GM23248 (cell line): ENCODE results near the gene TAOK3. TPM values are rescaled to one million over a fixed set of nuclear protein-coding genes. Genes with fewer than 3 reads are reported as not detected.

Experiments
- DNase-seq: peaks from one replicate; pipeline ENCODE4 v3.0.0-alpha.2; 2015
- H2AFZ ChIP-seq: fragments of 200-600 bp; sonication (generic); 2 replicates; pipeline ENCODE4 v1.6.1; 2016; ENCODE audit warnings: antibody characterized with exemption
- H3F3A ChIP-seq: fragments of 200-600 bp; sonication (generic); 2 replicates; pipeline ENCODE4 v1.6.1; 2016; ENCODE audit warnings: mild to moderate bottlenecking, antibody characterized with exemption, mixed run types; ENCODE audit not compliant: insufficient read depth
- H3K27ac ChIP-seq: fragments of 200-600 bp; sonication (generic); 2 replicates; pipeline ENCODE4 v1.5.1; 2016; ENCODE audit warnings: mild to moderate bottlenecking
- H3K27me3 ChIP-seq: fragments of 200-600 bp; sonication (generic); replicated peaks from 2 replicates; pipeline ENCODE4 v1.6.1; 2016; ENCODE audit warnings: mild to moderate bottlenecking; ENCODE audit not compliant: insufficient read depth
- H3K36me3 ChIP-seq: fragments of 200-600 bp; sonication (generic); 2 replicates; pipeline ENCODE4 v1.6.1; 2016; ENCODE audit warnings: low read depth, mild to moderate bottlenecking
- H3K4me1 ChIP-seq: fragments of 200-600 bp; sonication (generic); 2 replicates; pipeline ENCODE4 v1.6.1; 2016; ENCODE audit warnings: mild to moderate bottlenecking; ENCODE audit not compliant: insufficient read depth
- H3K4me2 ChIP-seq: fragments of 200-600 bp; sonication (generic); one replicate; pipeline ENCODE4 v1.6.1; 2016; ENCODE audit warnings: mild to moderate bottlenecking; ENCODE audit not compliant: unreplicated experiment
- H3K4me3 ChIP-seq: fragments of 200-600 bp; sonication (generic); 2 replicates; pipeline ENCODE4 v1.5.1; 2016; ENCODE audit warnings: mild to moderate bottlenecking
- H3K79me2 ChIP-seq: fragments of 200-600 bp; sonication (generic); 2 replicates; pipeline ENCODE4 v1.6.1; 2016; ENCODE audit warnings: mild to moderate bottlenecking; ENCODE audit not compliant: insufficient read depth
- H3K9ac ChIP-seq: fragments of 200-600 bp; sonication (generic); 2 replicates; pipeline ENCODE4 v1.6.1; 2016; ENCODE audit warnings: mild to moderate bottlenecking
- H3K9me2 ChIP-seq: fragments of 200-600 bp; sonication (generic); 2 replicates; pipeline ENCODE4 v1.6.1; 2016; ENCODE audit warnings: mixed run types, mild to moderate bottlenecking, moderate library complexity; ENCODE audit not compliant: insufficient read depth
- H3K9me3 ChIP-seq: fragments of 200-600 bp; sonication (generic); one replicate; pipeline ENCODE4 v1.6.1; 2017; ENCODE audit warnings: low read depth
- H4K20me1 ChIP-seq: fragments of 200-600 bp; sonication (generic); 2 replicates; pipeline ENCODE4 v1.6.0; 2016; ENCODE audit not compliant: insufficient read depth
- EZH2 ChIP-seq: fragments of 200-600 bp; sonication (generic); IDR thresholded peaks from 2 replicates; pipeline ENCODE4 v1.6.1; 2018; ENCODE audit warnings: antibody characterized with exemption, mild to moderate bottlenecking; ENCODE audit not compliant: insufficient read depth, poor library complexity, severe bottlenecking
- EZH2phosphoT487 ChIP-seq: fragments of 200-600 bp; sonication (generic); IDR thresholded peaks from 2 replicates; pipeline ENCODE4 v1.6.1; 2018; ENCODE audit warnings: antibody characterized with exemption, moderate library complexity, mild to moderate bottlenecking, low read depth; ENCODE audit not compliant: insufficient read depth
- WGBS, 2 experiments: methylation state at CpG; one replicate each; pipeline ENCODE4 v1.1.6; 2015 to 2017; ENCODE audit warnings: low lambda C conversion rate in 2 of 2, low coverage in 1 of 2; ENCODE audit errors: missing lambda C conversion rate in 2 of 2; 5-methylcytosine and 5-hydroxymethylcytosine counted together
- in situ Hi-C: fragments of 300-500 bp; cut with MboI; formaldehyde crosslinking; loops from 2 replicates; pipeline ENCODE4 v1.15.0; 2020
- polyA plus RNA-seq: library from polyadenylated mRNA; unstranded; fragments of >200 nt; fragmentation: Nextera tagmentation; extraction: Ambion mirVana; gene quantifications from 2 replicates; pipeline ENCODE4 v1.2.1, GENCODE V29; 2016
- total RNA-seq: library from RNA; depleted of rRNA; stranded (reverse); fragments of >200 nt; shearing (Covaris generic); gene quantifications from 2 replicates; pipeline ENCODE4 v1.2.3, GENCODE V29; 2014

TAOK3 gene
- total and polyA plus RNA-seq, 2 experiments from 2014 or later = 17.8 to 49.8 TPM

DNA sequence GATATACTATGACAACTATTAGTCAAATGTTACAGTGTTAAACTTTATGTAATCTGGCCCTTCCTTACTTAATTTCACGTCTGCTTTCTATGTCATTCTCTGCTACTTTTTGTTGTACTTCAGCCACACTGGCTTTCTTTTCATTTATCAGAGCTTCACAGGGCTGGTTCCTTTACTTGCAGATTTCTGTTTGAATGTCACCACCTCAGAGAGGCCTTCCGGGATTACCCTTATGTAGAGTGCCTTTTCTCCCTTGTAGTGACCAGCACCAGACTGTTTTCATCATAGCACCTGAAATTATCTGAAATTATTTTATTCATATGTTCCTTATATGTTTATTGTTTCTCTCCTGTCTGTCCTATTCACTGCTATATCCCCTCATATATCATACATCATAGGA lies 75.4 kb downstream of the TAOK3 start:
- Histone ChIP-seq H3K4me1 (peaks cover 6% of the 10 kb centered on the region), H3K79me2 (peaks cover 68% of the 10 kb centered on the region)

DNA sequence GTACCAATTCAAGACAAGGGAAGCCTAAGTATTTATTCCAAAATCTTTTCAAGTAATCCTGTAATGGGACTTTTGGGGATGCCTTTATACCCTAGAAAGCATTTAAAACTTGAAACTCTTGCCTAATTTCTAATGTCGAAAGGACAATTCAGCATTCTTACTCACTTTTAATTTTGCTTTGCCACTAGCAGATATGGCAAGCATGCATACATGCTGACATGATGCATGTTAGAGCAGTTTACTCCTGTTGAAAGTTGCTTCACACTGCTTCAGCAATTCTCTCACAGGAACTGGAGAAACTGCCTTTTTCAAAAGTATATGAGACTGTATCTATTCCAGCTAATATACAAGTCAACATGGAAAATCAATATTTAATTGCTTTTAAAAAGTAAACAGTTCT lies 79.9 kb downstream of the TAOK3 start:
- H3F3A ChIP-seq = 0 out of 2 replicates have a peak, but pooled peaks cover 4% of the 10 kb centered on the region
- TF ChIP-seq EZH2phosphoT487 (no peak), EZH2 (no peak)
- H2AFZ ChIP-seq = no peak overlapping the region
- no peaks in the 10 kb centered on the region for H3K9me2 ChIP-seq
- no peaks in the 10 kb centered on the region for H3K27me3 ChIP-seq
- H3K4me1 ChIP-seq = peaks cover 5% of the 10 kb centered on the region; the same call in 1 of the 2 replicates
- no peak overlapping the region for H3K4me2 ChIP-seq
- 0 out of 2 replicates have a peak, but pooled peaks cover 4% of the 10 kb centered on the region for H3K36me3 ChIP-seq
- no peaks in the 10 kb centered on the region for H3K9me3 ChIP-seq
- H3K27ac ChIP-seq = no peak overlapping the region
- no peaks in the 10 kb centered on the region for H4K20me1 ChIP-seq
- 96 to 97% methylated on average over 1 of the region's 1 CpG for WGBS, 2 experiments
- in situ Hi-C loops = no loop called here
- no peak overlapping the region for H3K4me3 ChIP-seq
- DNase-seq = peak; percentile 31
- H3K79me2 ChIP-seq = peaks cover 48% of the 10 kb centered on the region
- H3K9ac ChIP-seq = no peak overlapping the region

More for the DNA sequence above, 75.4 kb downstream of the TAOK3 start:
- in situ Hi-C loops = no loop called here
- Histone ChIP-seq H2AFZ (no peak overlapping the region), H3K4me3 (no peak overlapping the region), H4K20me1 (no peaks in the 10 kb centered on the region), H3K27me3 (no peaks in the 10 kb centered on the region), H3K9me3 (no peaks in the 10 kb centered on the region), H3K36me3 (0 out of 2 replicates have a peak, but pooled peaks cover 4% of the 10 kb centered on the region), H3K9ac (no peak overlapping the region), H3F3A (peaks cover 6% of the 10 kb centered on the region; the same call in 1 of the 2 replicates), H3K4me2 (no peak overlapping the region), H3K9me2 (no peaks in the 10 kb centered on the region), H3K27ac (no peak overlapping the region)
- no peak for DNase-seq
- 94 to 98% methylated on average over 2 of the region's 2 CpGs for WGBS, 2 experiments
- no peak for TF ChIP-seq EZH2
- no peak for TF ChIP-seq EZH2phosphoT487

DNA sequence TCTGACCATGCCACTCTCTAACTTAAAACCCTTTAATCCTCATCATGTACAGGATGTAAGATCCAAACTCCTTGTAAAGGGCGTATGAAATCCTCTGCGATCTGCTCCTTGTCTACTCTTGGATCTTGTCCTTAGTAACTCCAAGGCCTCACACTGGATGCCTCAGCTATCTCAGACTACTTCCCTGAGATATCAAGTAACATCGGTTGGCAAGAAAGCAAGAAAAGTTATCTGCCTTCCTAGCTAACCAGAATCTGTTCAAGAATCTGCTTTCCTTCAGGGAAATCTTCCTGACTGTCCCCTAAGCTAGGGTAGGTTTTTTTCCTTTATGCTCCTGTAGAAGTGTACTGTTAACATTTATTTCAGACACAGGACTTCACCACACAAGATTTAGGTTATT lies 82.6 kb downstream of the TAOK3 start:
- no peak overlapping the region for H3K27ac ChIP-seq

DNA sequence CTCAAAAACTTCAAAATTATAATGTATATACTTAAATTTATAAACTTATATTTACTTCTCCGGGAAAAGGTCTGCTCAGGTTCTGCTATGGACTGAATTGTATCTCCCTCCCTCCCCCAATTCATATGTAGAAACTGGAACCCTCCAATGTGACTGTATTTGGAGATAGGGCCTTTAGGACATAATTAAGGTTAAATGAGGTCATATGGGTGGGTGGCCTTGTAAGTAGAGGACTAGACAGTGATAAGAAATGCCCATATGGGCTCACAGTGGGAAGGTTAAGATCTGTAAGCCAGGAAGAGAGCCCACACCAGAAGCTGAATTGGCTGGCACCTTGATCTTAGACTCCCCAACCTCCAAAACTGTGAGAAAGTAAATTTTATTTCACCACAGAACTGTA lies 84.5 kb downstream of the TAOK3 start:
- no peaks in the 10 kb centered on the region for H3K27me3 ChIP-seq
- H3K9me3 ChIP-seq = no peaks in the 10 kb centered on the region
- H3K4me1 ChIP-seq = peaks cover 5% of the 10 kb centered on the region; the same call in 1 of the 2 replicates
- no peak for DNase-seq
- no peak overlapping the region for H3K4me2 ChIP-seq
- no peaks in the 10 kb centered on the region for H4K20me1 ChIP-seq
- H3K36me3 ChIP-seq = peaks cover 1% of the 10 kb centered on the region; the same call in 1 of the 2 replicates
- H3K9me2 ChIP-seq = no peaks in the 10 kb centered on the region
- no peak overlapping the region for H3K27ac ChIP-seq
- WGBS, 2 experiments = 89 to 97% methylated on average over 1 of the region's 1 CpG
- TF ChIP-seq EZH2phosphoT487 (no peak), EZH2 (no peak)
- peaks cover 59% of the 10 kb centered on the region for H3K79me2 ChIP-seq
- no peak overlapping the region for H3K9ac ChIP-seq
- no peak overlapping the region for H2AFZ ChIP-seq
- in situ Hi-C loops = no loop called here
- H3K4me3 ChIP-seq = no peak overlapping the region
- 0 out of 2 replicates have a peak, but pooled peaks cover 4% of the 10 kb centered on the region for H3F3A ChIP-seq

More for the DNA sequence above, 82.6 kb downstream of the TAOK3 start:
- Histone ChIP-seq H3K79me2 (peaks cover 46% of the 10 kb centered on the region), H3K9me2 (no peaks in the 10 kb centered on the region), H3K9ac (no peak overlapping the region), H3K36me3 (no peaks in the 10 kb centered on the region), H3K9me3 (no peaks in the 10 kb centered on the region), H4K20me1 (no peaks in the 10 kb centered on the region), H2AFZ (no peak overlapping the region), H3K4me2 (no peak overlapping the region), H3F3A (0 out of 2 replicates have a peak, but pooled peaks cover 4% of the 10 kb centered on the region), H3K4me1 (peaks cover 5% of the 10 kb centered on the region; the same call in 1 of the 2 replicates), H3K4me3 (no peak overlapping the region), H3K27me3 (no peaks in the 10 kb centered on the region)
- TF ChIP-seq EZH2phosphoT487 = no peak
- TF ChIP-seq EZH2 = no peak
- WGBS, 2 experiments = 87 to 100% methylated on average over 3 of the region's 3 CpGs
- DNase-seq = no peak
- in situ Hi-C loops = no loop called here

DNA sequence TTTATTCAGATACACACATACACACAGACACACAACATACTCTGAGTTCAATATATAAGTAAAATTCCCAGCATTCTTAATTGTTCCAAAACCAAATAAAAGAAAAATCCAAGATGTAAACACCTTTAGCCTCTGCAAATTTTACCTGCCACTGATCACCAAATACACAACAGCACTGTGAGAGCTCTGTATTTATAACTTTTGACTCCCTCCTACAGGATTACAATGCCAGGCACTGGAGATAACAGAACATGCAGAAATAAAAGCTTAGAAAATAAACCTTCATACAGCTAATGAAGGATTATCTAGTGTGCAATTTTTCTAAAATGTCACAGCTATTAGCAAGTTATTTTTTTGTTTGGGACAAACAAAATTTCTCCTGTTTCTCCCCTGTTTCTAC lies 85.0 kb downstream of the TAOK3 start:
- H4K20me1 ChIP-seq = no peaks in the 10 kb centered on the region
- in situ Hi-C loops = no loop called here
- no peak overlapping the region for H2AFZ ChIP-seq
- no peak overlapping the region for H3K4me3 ChIP-seq
- DNase-seq = no peak
- H3K9me3 ChIP-seq = no peaks in the 10 kb centered on the region
- peaks cover 59% of the 10 kb centered on the region for H3K79me2 ChIP-seq
- H3K4me2 ChIP-seq = no peak overlapping the region
- H3K27ac ChIP-seq = no peak overlapping the region
- H3K9ac ChIP-seq = no peak overlapping the region
- H3K27me3 ChIP-seq = no peaks in the 10 kb centered on the region
- H3F3A ChIP-seq = 0 out of 2 replicates have a peak, but pooled peaks cover 4% of the 10 kb centered on the region
- peaks cover 5% of the 10 kb centered on the region; the same call in 1 of the 2 replicates for H3K36me3 ChIP-seq
- H3K9me2 ChIP-seq = no peaks in the 10 kb centered on the region
- TF ChIP-seq EZH2 (no peak), EZH2phosphoT487 (no peak)
- H3K4me1 ChIP-seq = peaks cover 5% of the 10 kb centered on the region; the same call in 1 of the 2 replicates
